Fibroblast of lung (primary cell): ENCODE data around the gene KCNJ12. TPM values are rescaled to one million over a fixed set of nuclear protein-coding genes. Genes with fewer than 3 reads are reported as not detected.
A peak's percentile ranks its signal among the peaks of the same experiment; 100 is the strongest.
"Not testable (repeated sequence)": the region's sequence is repeated elsewhere in the genome, so short reads cannot be mapped to it uniquely, and the experiment has no call there.

Source experiments
- DNase-seq, 2 donors: peaks; one replicate each; pipeline versions ENCODE4 v3.0.0 to v3.0.0-alpha.2; 2010; ENCODE audit warnings: low read depth in 2 of 2
- H2AFZ ChIP-seq: 2 replicates; pipeline ENCODE4 v1.5.1; 2012; ENCODE audit warnings: low read length, control low read depth, inconsistent platforms
- H3K27ac ChIP-seq: 2 replicates; pipeline ENCODE4 v1.5.1; 2011; ENCODE audit warnings: low read length, control low read depth; ENCODE audit not compliant: insufficient read depth
- H3K27me3 ChIP-seq: 2 replicates; pipeline ENCODE4 v1.5.1; 2011; ENCODE audit warnings: mild to moderate bottlenecking, low read length; ENCODE audit not compliant: control insufficient read depth, insufficient read depth
- H3K36me3 ChIP-seq: 2 replicates; pipeline ENCODE4 v1.5.1; 2011; ENCODE audit warnings: low read length; ENCODE audit not compliant: control insufficient read depth, insufficient read depth
- H3K4me1 ChIP-seq: 2 replicates; pipeline ENCODE4 v1.5.1; 2011; ENCODE audit warnings: low read length; ENCODE audit not compliant: control insufficient read depth, insufficient read depth; ENCODE audit errors: extremely low read depth
- H3K4me2 ChIP-seq: 2 replicates; pipeline ENCODE4 v1.5.1; 2011; ENCODE audit warnings: low read length, control low read depth; ENCODE audit not compliant: insufficient read depth; ENCODE audit errors: extremely low read depth
- H3K4me3 ChIP-seq, 4 experiments: fragments of 200-600 bp in 1 of 4; sonication (generic) in 1 of 4; replicated peaks in 1 of 4; 2 replicates each; pipeline ENCODE4 v1.5.1; 2011 to 2016; ENCODE audit warnings: low read length in 4 of 4, low read depth in 3 of 4, mild to moderate bottlenecking in 3 of 4, control low read depth in 2 of 4, inconsistent platforms in 1 of 4, mixed read lengths in 1 of 4; ENCODE audit not compliant: insufficient read depth in 1 of 4; ENCODE audit errors: control extremely low read depth in 1 of 4
- H3K79me2 ChIP-seq: 2 replicates; pipeline ENCODE4 v1.5.1; 2012; ENCODE audit warnings: mild to moderate bottlenecking, low read length, inconsistent platforms; ENCODE audit not compliant: control insufficient read depth, insufficient read depth
- H3K9ac ChIP-seq: 2 replicates; pipeline ENCODE4 v1.5.1; 2011; ENCODE audit warnings: mild to moderate bottlenecking, low read length, control low read depth; ENCODE audit not compliant: insufficient read depth
- H3K9me3 ChIP-seq: 2 replicates; pipeline ENCODE4 v1.5.1; 2012; ENCODE audit warnings: low read depth, low read length; ENCODE audit not compliant: control insufficient read depth, insufficient read depth
- H4K20me1 ChIP-seq: 2 replicates; pipeline ENCODE4 v1.5.1; 2011; ENCODE audit warnings: low read length; ENCODE audit not compliant: control insufficient read depth, insufficient read depth; ENCODE audit errors: extremely low read depth
- EZH2 ChIP-seq: IDR thresholded peaks from 2 replicates; pipeline ENCODE4 v1.5.1; 2012; ENCODE audit warnings: low read length, control low read depth, mild to moderate bottlenecking; ENCODE audit errors: missing control alignments
- polyA plus RNA-seq, 2 donors: library from polyadenylated mRNA; depleted of rRNA in 1 of 2; stranded (reverse) in 1 of 2; unstranded in 1 of 2; fragments of >200 nt; gene quantifications; 2 replicates each; pipeline ENCODE4 v1.2.1, GENCODE V29; 2011 to 2012; ENCODE audit warnings: missing spikeins in 1 of 2
- total RNA-seq: library from RNA; depleted of rRNA; stranded (reverse); fragments of >200 nt; gene quantifications from 2 replicates; pipeline ENCODE4 v1.2.1, GENCODE V29; 2014
- TF ChIP-seq, protein P1 (sequence below), 2 donors: IDR thresholded peaks in 1 of 2; conservative IDR thresholded peaks in 1 of 2; 1 replicate in 1 of 2; 2 replicates in 1 of 2; pipeline ENCODE4 v1.5.1; 2011 to 2012; ENCODE audit warnings: low read length in 2 of 2, control low read depth in 1 of 2, inconsistent platforms in 1 of 2, low read depth in 1 of 2, mild to moderate bottlenecking in 1 of 2

KCNJ12 gene
- total and polyA plus RNA-seq, 2 donors (not counting 1 experiment from before 2014, with no cell fraction given): 0.09 to 0.66 TPM

DNA sequence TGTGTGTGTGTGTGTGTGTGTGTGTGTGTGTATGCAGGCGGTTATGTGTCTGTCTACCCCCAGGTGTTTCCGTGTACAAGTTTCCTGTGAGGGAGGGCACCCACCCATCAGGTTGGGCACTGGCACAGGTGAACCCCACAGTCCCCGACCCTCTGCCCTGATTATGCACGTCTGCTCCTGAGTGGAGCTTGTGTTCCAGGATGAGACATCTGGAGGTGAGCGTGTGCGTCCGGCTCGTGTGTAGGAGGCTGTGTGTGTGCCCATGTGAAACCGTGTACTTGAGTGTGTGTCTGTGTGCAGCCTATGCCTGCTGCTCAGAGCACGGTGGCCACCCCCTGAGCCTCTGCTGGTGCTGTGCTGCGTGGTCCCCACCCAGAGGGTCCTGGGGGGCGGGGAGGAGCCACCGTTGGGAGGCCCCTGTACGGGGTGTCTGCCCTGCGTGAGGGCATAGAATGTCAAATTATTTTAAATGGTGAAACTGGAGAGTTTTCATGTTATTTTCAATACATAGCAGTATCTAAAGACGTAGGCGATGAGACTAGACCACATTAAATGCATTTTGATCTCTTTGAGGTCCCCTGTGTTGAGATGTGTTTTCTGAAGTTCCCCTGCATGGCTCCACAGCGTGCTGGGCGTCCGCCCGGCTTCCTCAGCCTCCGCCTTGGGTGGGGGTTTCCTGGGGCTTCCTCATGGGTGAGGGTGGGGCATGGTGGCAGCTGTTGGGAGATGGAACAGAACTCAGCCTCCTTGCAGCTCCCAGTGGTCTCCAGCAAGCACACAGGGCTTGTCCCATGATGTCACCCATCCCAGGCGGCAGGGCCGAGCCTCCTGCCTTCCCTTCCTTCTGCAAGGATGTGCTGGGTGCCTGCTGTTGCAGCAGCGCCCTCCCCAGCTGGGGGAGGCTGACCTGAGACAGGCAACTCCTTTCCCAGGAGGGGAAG lies 43.4 kb downstream of the KCNJ12 start:
- no peaks in the 10 kb centered on the region for H3K79me2 ChIP-seq
- no peak for DNase-seq
- H3K4me2 ChIP-seq: no peak overlapping the region
- no peaks in the 10 kb centered on the region for H4K20me1 ChIP-seq
- H3K27me3 ChIP-seq: no peaks in the 10 kb centered on the region
- no peak overlapping the region for H3K27ac ChIP-seq
- no peaks in the 10 kb centered on the region for H3K36me3 ChIP-seq
- H3K9me3 ChIP-seq: no peaks in the 10 kb centered on the region
- H2AFZ ChIP-seq: no peak overlapping the region
- H3K9ac ChIP-seq: no peak overlapping the region
- no peaks in the 10 kb centered on the region for H3K4me1 ChIP-seq
- no peak overlapping the region for H3K4me3 ChIP-seq
- TF ChIP-seq, protein P1, sequence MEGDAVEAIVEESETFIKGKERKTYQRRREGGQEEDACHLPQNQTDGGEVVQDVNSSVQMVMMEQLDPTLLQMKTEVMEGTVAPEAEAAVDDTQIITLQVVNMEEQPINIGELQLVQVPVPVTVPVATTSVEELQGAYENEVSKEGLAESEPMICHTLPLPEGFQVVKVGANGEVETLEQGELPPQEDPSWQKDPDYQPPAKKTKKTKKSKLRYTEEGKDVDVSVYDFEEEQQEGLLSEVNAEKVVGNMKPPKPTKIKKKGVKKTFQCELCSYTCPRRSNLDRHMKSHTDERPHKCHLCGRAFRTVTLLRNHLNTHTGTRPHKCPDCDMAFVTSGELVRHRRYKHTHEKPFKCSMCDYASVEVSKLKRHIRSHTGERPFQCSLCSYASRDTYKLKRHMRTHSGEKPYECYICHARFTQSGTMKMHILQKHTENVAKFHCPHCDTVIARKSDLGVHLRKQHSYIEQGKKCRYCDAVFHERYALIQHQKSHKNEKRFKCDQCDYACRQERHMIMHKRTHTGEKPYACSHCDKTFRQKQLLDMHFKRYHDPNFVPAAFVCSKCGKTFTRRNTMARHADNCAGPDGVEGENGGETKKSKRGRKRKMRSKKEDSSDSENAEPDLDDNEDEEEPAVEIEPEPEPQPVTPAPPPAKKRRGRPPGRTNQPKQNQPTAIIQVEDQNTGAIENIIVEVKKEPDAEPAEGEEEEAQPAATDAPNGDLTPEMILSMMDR (conservative IDR thresholded peaks at IDR 0.05 in 1 of 2, IDR thresholded peaks at IDR 0.05 in 1 of 2; ENCODE audit: low read depth in 1 of 2, low read length in 2 of 2): no peak
- no peak for TF ChIP-seq EZH2

DNA sequence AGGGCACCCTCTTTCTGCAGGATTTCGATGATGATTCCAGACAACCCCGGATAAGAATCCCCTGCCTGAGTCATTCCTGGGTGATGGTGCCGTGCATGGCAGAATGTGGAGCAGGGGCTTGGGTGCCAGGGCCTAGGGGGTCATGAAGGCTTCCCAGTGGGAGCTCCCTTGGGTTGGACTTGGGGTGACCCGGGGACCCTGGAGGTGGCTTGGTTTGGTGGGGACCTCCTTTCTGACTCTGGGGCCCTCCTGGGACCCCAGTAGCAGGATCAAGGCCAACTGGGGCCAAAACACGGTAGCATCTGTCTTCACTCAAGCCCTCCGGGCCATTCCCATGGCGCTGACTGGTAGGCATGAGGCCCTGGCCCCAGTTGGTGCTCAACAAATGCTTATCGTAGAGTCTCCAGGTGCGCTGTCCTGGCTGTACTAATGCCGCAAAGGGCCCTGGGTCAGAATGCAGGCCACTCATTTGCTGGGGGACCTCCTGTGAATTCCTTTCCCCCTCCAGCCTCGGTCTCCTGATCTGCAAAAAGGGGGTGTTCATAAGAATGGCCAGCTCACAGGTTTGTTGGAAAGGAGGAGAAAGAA lies 44.4 kb downstream of the KCNJ12 start:
- not testable (repeated sequence) for H3K4me3 ChIP-seq, DNase-seq, H3K27ac ChIP-seq, H2AFZ ChIP-seq, H4K20me1 ChIP-seq, H3K27me3 ChIP-seq, H3K4me1 ChIP-seq, H3K9ac ChIP-seq, H3K79me2 ChIP-seq, H3K36me3 ChIP-seq, H3K9me3 ChIP-seq, H3K4me2 ChIP-seq

DNA sequence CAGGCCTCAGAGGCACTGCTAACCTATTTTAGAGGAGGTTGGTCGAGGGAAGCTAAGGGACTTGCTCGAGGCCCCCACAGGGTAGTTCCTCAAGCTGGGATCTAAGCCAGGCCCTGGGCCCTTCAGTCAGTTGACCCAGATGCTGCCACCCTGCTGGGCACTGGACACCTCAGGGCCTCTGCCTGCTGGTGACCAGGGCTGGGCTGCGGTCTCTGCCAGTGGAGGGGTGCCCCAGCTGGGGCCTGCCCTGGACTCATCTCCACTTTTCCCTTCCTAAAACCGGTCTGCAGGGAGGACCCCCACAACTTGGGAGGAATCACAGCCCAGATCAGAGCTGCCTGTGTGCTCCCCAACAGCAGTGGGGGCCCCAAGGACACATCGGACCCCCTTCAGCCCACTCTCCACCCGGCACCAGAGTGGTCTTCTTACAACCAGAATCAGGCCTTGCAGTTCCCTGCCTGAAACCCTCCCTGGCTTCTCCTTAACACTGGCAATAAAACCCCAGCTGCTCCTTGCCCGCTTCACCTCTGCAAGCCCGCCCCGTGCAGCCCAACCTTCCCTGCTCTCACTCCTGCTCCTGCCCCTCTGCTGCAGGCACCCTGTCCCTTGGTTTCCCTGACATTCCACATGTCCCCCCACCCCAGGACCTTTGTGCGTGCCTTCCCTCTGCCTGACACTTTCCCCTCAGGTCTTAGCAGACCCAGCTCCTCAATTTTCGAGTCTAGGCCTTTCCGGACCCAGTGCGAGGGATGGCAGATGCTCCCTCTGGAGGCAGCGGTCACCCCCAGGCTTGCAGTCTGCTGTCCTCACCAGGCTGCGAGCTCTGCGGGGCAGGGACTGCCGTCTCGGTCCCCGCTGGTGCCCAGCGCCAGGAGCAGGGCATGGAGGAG lies 45.5 kb downstream of the KCNJ12 start:
- not testable (repeated sequence) for H3K79me2 ChIP-seq, H3K4me1 ChIP-seq, H2AFZ ChIP-seq, H4K20me1 ChIP-seq, H3K9ac ChIP-seq, DNase-seq, H3K4me2 ChIP-seq, H3K27me3 ChIP-seq, H3K27ac ChIP-seq, H3K9me3 ChIP-seq, H3K36me3 ChIP-seq, H3K4me3 ChIP-seq

DNA sequence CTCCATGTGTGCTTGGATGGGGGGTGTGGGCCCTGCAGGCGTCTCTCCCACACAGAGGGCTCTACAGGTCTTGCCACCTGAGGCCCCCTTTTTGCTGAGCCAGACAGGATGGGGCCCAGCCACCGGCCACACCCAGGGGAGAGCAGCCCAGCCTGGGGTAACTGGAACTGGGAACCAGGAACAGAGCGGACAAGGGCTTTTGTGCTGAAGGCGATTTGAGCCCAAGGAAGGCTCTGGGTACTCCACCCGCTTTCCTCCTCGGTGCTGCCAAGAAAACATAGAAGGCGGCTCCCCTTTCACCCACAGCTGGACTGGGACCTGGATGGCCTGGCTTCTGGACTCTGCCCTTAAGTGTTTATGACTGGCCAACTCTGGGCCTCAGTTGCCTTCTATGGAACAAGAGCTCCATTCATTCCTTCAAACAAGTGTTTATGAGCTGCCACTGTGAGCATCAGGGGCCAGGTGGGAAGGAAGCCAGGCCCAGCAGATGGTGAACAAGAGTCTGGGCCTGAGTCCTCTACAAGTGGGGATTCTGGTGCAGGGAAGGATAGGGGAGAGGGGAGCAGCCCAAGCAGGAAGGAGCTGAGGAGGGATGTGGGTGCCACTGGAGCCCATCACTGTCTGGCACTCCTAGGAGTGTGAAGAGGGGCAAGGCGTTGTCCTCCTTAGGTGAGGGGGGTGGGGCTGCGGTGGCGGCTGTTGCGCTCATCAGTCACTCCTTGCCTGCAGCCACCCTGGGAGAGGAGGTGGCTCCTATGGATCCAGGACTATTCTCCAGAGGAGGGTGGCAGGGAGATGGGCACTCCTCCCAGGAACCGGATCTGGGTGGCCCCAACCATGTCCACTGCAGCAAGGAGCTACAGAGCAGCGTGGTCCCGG lies 46.4 kb downstream of the KCNJ12 start:
- H3K27ac ChIP-seq, H3K4me3 ChIP-seq, H3K36me3 ChIP-seq, H3K9me3 ChIP-seq, H4K20me1 ChIP-seq, H3K9ac ChIP-seq, H2AFZ ChIP-seq, DNase-seq, H3K27me3 ChIP-seq, H3K4me1 ChIP-seq, H3K79me2 ChIP-seq, H3K4me2 ChIP-seq: not testable (repeated sequence)

DNA sequence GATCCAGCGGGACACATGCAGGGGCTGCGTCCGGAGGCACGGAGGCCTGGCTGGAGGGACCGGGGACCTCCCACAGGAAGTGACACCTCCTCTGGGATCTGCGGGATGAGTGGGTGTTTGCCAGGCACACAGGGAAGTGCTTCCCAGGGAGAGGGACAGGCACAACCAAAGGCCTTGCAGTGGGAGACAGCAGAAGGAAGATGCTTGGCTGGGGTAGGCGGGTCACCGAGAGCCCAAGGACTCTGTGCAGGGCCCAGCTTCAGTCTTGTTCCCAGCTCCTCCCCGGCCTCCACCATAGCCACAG lies 47.0 kb downstream of the KCNJ12 start:
- DNase-seq, H3K27me3 ChIP-seq, H3K79me2 ChIP-seq, H3K9me3 ChIP-seq, H3K36me3 ChIP-seq, H3K4me1 ChIP-seq, H3K4me3 ChIP-seq, H3K9ac ChIP-seq, H3K27ac ChIP-seq, H3K4me2 ChIP-seq, H4K20me1 ChIP-seq: not testable (repeated sequence)
- H2AFZ ChIP-seq: peak overlapping the region; percentile 30
